Gastroesophageal sphincter (tissue), 4 donors: ENCODE data around the gene GNPTG. TPM values are rescaled to one million over a fixed set of nuclear protein-coding genes. Genes with fewer than 3 reads are reported as not detected.

ENCODE experiments used
- ATAC-seq: fragments of 150-250 bp; one replicate; pipeline ENCODE4 v1.9.1; 2016; ENCODE audit warnings: mild to moderate bottlenecking, moderate library complexity
- H3K27ac ChIP-seq, 4 donors: fragments of 200-600 bp; sonication (generic) in 3 of 4; 1 replicate in 3 of 4; 2 replicates in 1 of 4; pipeline ENCODE4 v1.5.1; 2016 to 2019
- H3K27me3 ChIP-seq: fragments of 200-600 bp; sonication (generic); one replicate; pipeline ENCODE4 v1.5.1; 2019
- H3K36me3 ChIP-seq, 2 donors: fragments of 200-600 bp; sonication (generic); one replicate each; pipeline ENCODE4 v1.5.1; 2019; ENCODE audit warnings: control low read depth in 1 of 2
- H3K4me1 ChIP-seq, 3 donors: fragments of 200-600 bp; sonication (generic); 1 replicate in 2 of 3; 2 replicates in 1 of 3; pipeline ENCODE4 v1.5.1; 2016 to 2019; ENCODE audit warnings: control low read depth in 2 of 3
- H3K4me3 ChIP-seq, 2 donors: fragments of 200-600 bp; sonication (generic); one replicate each; pipeline ENCODE4 v1.5.1; 2019; ENCODE audit warnings: mild to moderate bottlenecking in 1 of 2, moderate library complexity in 1 of 2
- H3K9me3 ChIP-seq, 3 donors: fragments of 200-600 bp; sonication (generic); one replicate each; pipeline ENCODE4 v1.5.1; 2017 to 2019; ENCODE audit warnings: control low read depth in 2 of 3
- CTCF ChIP-seq, 4 experiments: fragments of 200-600 bp in 2 of 4; fragments of 450-650 bp in 2 of 4; sonication (generic) in 1 of 4; IDR thresholded peaks; one replicate each; pipeline ENCODE4 v1.5.1; 2017 to 2019; ENCODE audit warnings: antibody characterized with exemption in 4 of 4, mild to moderate bottlenecking in 2 of 4, moderate library complexity in 2 of 4
- EP300 ChIP-seq: sonication (generic); formaldehyde crosslinking; IDR thresholded peaks from one replicate; pipeline ENCODE4 v1.6.1; 2017; ENCODE audit warnings: antibody characterized with exemption, mild to moderate bottlenecking
- POLR2A ChIP-seq, 2 donors: fragments of 450-650 bp; IDR thresholded peaks; one replicate each; pipeline ENCODE4 v1.6.1; 2017; ENCODE audit warnings: antibody characterized with exemption in 2 of 2, mild to moderate bottlenecking in 2 of 2, moderate library complexity in 1 of 2
- POLR2AphosphoS5 ChIP-seq: sonication (generic); formaldehyde crosslinking; IDR thresholded peaks from one replicate; pipeline ENCODE4 v1.6.1; 2017; ENCODE audit warnings: antibody characterized with exemption
- WGBS, 2 donors: methylation state at CpG; one replicate each; pipeline ENCODE4 v1.1.5; 2018; ENCODE audit warnings: low coverage in 1 of 2; 5-methylcytosine and 5-hydroxymethylcytosine counted together
- total RNA-seq, 4 donors: library from RNA; depleted of rRNA; stranded (reverse); fragments of >200 nt; gene quantifications; one replicate each; pipeline ENCODE4 v1.1.0, GENCODE V29; 2016

The GNPTG gene
- total RNA-seq, 4 donors from 2014 or later, result 45.1 to 55.3 (median 50.5) TPM

- peak; percentile 75 for ATAC-seq
- H3K27me3 ChIP-seq, result no peaks in the 10 kb centered on the region
- peaks cover 0 to 75% of the 10 kb centered on the region in 2 donors for H3K36me3 ChIP-seq
- peak overlapping the region; percentile 30 to 60 for H3K4me3 ChIP-seq
- TF ChIP-seq POLR2AphosphoS5, result no peak
- TF ChIP-seq CTCF (IDR thresholded peaks at IDR 0.05), result peak in 1 of 4 experiments; percentile 10
- no peak for TF ChIP-seq EP300
- no peak for TF ChIP-seq POLR2A (IDR thresholded peaks at IDR 0.05)
- H3K27ac ChIP-seq, result peak overlapping the region; percentile 19 to 77 (median 60)
- H3K4me1 ChIP-seq, result peaks cover 0 to 29% (median 10%) of the 10 kb centered on the region in 3 donors
- WGBS, 2 donors, result no CpG with 5 or more reads among the region's 95 CpGs
- no peaks in the 10 kb centered on the region for H3K9me3 ChIP-seq
Observed at GRCh38 chr16:1379304-1380076, 27.8 kb downstream of the GNPTG start.

- no peaks in the 10 kb centered on the region for H3K9me3 ChIP-seq
- no peak overlapping the region for H3K27ac ChIP-seq
- no peaks in the 10 kb centered on the region for H3K27me3 ChIP-seq
- H3K4me1 ChIP-seq, result peaks cover 0 to 29% (median 10%) of the 10 kb centered on the region in 3 donors
- no peak overlapping the region for H3K4me3 ChIP-seq
- whole genome bisulfite sequencing, 2 donors, result 71 to 84% methylated on average over 3 to 4 of the region's 10 CpGs
- TF ChIP-seq POLR2AphosphoS5 (no peak), POLR2A (IDR thresholded peaks at IDR 0.05) (no peak), EP300 (no peak), CTCF (IDR thresholded peaks at IDR 0.05) (no peak)
- peaks cover 0 to 75% of the 10 kb centered on the region in 2 donors for H3K36me3 ChIP-seq
- no peak for ATAC-seq
Observed at GRCh38 chr16:1380195-1380594, 28.5 kb downstream of the GNPTG start.

DNA sequence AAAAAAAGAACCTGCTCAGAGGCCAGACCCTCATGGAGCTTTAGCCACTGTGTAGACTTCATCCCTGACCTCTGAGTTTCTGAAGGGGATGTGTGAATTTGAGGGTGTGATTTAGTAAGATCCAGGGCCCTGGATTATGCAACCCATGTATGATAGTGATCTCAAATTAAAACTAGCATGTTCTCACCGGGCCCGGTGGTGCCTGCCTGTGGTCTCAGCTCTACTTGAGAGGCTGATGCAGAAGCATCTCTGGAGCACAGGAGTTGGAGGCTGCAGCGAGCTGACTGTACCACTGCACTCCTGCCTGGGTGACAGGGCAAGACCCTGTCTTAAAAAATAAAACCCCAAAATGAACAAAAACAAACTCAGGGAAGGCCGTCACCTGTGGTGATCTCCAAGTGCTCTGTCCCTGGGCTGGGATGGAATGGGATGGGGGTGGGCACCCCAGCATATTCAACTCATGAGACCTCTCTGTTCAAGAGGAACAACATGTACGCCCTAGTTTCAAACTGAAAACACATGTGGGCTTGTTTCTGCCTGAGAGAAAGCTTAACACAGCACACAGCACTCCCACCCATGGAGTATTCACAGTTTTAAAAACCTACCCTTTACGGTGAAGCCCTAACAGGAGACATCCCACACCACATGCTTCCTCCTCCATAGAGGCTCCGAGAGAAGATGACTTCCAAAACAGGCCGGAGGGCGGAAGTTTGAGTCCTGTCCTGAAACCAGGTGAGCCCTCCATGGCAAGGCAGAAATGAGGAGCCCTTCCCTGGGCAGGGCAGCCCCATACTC is 30.1 kb downstream of the GNPTG start:
- peaks cover 0 to 29% (median 10%) of the 10 kb centered on the region in 3 donors for H3K4me1 ChIP-seq
- H3K27ac ChIP-seq, result no peak overlapping the region
- no peaks in the 10 kb centered on the region for H3K27me3 ChIP-seq
- H3K4me3 ChIP-seq, result no peak overlapping the region
- H3K9me3 ChIP-seq, result no peaks in the 10 kb centered on the region
- WGBS, 2 donors, result 97 to 100% methylated on average over 2 to 7 of the region's 9 CpGs
- peaks cover 0 to 75% of the 10 kb centered on the region in 2 donors for H3K36me3 ChIP-seq
- no peak for TF ChIP-seq CTCF (IDR thresholded peaks at IDR 0.05)
- no peak for TF ChIP-seq EP300
- no peak for TF ChIP-seq POLR2A (IDR thresholded peaks at IDR 0.05)
- TF ChIP-seq POLR2AphosphoS5, result no peak
- no peak for ATAC-seq

GRCh38 chr16:1383556-1383955 is 31.8 kb downstream of the GNPTG start:
- Histone ChIP-seq H3K4me1 (peaks cover 0 to 17% (median 9%) of the 10 kb centered on the region in 3 donors), H3K27ac (no peak overlapping the region), H3K4me3 (no peak overlapping the region), H3K9me3 (no peaks in the 10 kb centered on the region), H3K27me3 (no peaks in the 10 kb centered on the region), H3K36me3 (peaks cover 0 to 84% of the 10 kb centered on the region in 2 donors)
- no peak for ATAC-seq
- TF ChIP-seq POLR2A (IDR thresholded peaks at IDR 0.05) (no peak), POLR2AphosphoS5 (no peak), EP300 (no peak), CTCF (IDR thresholded peaks at IDR 0.05) (no peak)
- 89% methylated on average over 11 of the region's 18 CpGs; no CpG with 5 or more reads in 1 of the 2 donors for WGBS, 2 donors
